NT2/D1 (cell line): ENCODE measurements around the gene BBS9.

ENCODE experiments used
- SUZ12 ChIP-seq: IDR thresholded peaks from 2 replicates; pipeline ENCODE4 v1.6.1; 2011; ENCODE audit not compliant: insufficient read length, insufficient read depth; ENCODE audit errors: extremely low read depth
- YY1 ChIP-seq: IDR thresholded peaks from 2 replicates; pipeline ENCODE4 v1.6.1; 2011; ENCODE audit not compliant: insufficient read length, insufficient read depth
- ZNF274 ChIP-seq: IDR thresholded peaks from 2 replicates; pipeline ENCODE4 v1.6.1; 2011; ENCODE audit warnings: mild to moderate bottlenecking, low read depth, low read length

DNA sequence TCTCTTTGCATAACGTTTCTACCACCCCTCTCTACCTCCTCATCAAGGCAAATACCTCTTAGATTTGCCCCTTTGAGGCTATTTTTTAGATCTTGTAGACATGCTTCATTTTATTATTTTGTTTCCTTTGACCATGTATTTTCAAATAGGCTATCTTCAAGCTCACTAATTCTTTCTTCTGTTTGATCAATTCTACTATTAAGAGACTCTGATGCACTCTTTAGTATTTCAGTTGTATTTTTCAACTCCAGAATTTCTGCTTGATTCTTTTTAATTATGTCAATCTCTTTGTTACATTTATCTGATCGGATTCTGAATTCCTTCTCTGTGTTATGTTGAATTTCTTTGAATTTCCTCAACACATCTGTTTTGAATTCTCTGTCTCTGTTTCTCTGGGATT is 82.8 kb downstream of the BBS9 start:
- TF ChIP-seq YY1 = no peak
- no peak for TF ChIP-seq SUZ12
- TF ChIP-seq ZNF274 = no peak
